Cardiac septum (tissue), 1 donor: ENCODE data around the gene SLC2A9. TPM values are rescaled to one million over a fixed set of nuclear protein-coding genes. Genes with fewer than 3 reads are reported as not detected.
A peak's percentile ranks its signal among the peaks of the same experiment; 100 is the strongest.

Experiments
- DNase-seq: peaks from one replicate; pipeline ENCODE4 v3.0.0-alpha.2; 2020; ENCODE audit warnings: low spot score
- intact Hi-C: fragments of 100-400 bp; cut with DNase I; formaldehyde crosslinking; loops from one replicate; pipeline ENCODE4 v1.14.0; 2022
- total RNA-seq: library from RNA; stranded (reverse); fragmentation: NEBNext Ultra II Directional; extraction: Animal tissue kit (Norgen Biotek cat#: 25700); gene quantifications from one replicate; pipeline ENCODE4 v1.2.1, GENCODE V29; 2021
- donor health status: DM: no; HTN: no; CAD: no.

Gene SLC2A9
- total RNA-seq, 1 donor from 2014 or later: 5.5 TPM

DNA sequence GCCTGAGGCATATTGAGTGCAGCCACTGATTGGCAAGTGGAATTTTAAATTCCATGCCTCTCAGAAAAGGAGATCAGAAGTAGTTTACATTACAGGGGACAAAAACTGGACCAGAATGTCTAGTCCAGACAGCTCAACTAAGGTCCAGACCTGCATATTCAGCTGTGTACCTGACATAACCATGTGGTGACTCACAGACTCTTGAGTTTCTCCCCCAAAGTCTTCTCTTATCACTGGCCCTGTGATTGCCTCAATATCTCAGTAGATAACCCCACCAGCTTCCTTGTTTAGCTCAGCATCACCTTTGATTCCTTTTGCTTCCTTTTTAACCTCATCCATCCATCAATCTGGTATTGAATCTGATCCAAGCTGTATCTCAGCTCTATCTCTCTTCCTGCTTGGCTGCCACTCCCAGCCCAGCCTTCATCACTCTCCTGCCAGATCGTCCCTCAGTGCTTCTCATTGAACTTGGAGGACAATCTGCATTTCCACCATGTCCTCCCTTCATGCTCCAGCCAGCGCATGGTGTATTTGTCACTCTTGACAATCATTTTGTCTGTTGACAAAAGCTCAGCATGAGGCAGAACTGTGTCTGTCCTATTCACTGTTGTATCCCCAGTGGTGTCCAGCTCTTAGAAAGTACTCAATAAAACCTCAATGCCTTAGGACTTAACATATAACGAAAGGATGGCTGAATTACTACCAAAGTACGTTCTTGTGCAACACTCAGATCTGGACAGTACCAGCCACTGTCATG, 27.8 kb upstream of the SLC2A9 start:
- intact Hi-C loops: no loop called here
- no peak for DNase-seq

DNA sequence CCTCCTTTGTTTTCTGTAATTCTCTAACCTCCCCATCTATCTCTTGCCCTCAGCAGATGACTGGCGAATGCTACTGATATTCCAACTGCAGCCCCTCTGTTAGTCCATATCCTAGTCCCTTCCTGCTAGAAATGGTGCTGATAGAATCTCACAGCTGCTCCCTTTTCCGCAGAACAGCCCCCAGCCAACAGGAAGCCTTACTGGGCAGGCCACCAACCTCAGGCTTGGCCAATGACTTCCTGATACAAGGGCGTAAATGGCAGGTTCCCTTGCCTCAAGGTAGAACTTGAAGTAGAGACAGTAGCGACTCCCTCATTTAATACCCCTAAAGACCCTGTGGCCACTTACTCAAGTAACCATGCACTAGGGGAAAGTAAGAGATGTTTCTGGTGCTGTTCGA, 26.7 kb upstream of the SLC2A9 start:
- DNase-seq: no peak
- intact Hi-C loops: no loop called here

GRCh38 chr4:10046471-10046870, 25.2 kb upstream of the SLC2A9 start:
- intact Hi-C loops: no loop called here
- DNase-seq: no peak

DNA sequence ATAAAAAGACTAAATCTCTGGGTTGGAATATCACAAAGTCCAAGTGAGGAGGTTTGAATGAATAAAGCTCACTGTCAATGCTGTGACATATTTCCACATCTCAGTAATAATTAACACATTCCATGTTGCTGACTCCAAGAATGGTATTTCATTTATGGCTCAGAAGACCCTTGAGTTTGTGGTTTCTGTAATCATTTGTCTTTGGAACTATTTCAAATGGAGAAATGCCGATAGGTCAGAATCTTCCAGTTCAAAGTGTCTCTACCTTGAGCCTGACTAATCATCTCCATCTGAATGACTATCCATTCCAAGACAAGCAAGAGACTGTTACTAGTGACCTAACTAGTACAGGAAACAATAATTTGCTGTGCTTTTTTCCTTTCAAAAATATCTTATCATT, 24.2 kb upstream of the SLC2A9 start:
- intact Hi-C loops: no loop called here
- DNase-seq: no peak

DNA sequence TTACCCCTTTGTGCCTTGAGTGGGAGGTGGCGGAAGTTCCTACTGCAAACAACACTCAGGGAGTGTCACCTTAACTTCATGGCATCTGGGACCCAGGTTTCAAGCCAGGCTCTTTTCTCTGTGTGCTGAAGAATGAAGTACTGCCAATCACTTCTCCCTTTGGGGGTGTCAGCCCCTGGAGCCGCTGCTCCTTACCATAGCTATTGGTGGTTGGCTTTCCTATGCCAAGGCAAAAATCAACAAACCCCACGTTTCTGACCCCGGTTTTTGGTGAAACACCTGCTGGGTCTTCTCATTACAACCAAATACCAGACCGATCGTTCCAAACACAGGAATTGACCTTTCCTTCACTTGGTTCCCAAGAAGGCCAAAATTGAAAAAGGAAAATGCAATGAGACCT, 19.7 kb upstream of the SLC2A9 start:
- intact Hi-C loops: no loop called here
- no peak for DNase-seq

DNA sequence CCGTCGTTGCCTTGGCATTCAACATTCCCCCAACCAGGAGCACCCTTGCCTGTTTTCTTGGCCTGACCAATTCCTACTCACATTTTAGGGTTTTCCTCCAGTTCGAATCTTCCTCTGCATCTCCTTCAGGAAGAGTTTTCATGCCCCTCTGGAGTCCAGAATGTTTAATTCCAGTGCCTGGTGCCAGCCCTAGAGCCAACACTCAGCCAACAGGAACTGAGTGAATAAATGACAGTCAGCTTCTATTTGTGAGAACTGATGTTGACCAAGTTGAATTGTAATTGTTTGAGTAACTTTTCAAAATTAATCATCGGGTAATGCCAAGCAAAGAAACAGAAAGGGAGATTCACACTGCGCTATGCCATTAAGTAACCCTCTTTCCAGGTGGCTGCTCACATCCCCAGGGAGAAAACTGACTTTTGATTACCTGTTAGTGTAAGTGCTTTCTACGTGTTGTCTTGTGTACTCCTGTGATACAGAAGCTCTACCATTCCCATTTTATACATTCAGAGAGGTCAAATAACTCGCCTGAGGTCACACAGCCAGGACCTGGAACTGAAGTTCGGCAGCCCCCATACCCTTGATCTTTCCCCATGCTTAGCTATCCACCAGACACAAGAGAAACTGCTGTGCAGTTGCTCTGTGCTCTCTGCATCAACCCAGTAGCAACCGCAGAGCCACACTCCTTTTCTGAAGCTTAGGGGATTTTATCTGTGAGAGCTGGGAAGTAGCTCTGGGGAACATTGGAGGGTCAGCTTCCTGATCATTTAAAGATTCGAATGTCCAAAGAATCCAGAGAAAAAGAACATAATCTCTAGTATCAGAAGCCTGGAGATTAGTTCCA, 19.0 kb upstream of the SLC2A9 start:
- DNase-seq: no peak
- intact Hi-C loops: no loop called here

- no peak for DNase-seq
- intact Hi-C loops: no loop called here
These were observed 15.6 kb upstream of the SLC2A9 start for GRCh38 chr4:10036807-10037342.

GRCh38 chr4:10035130-10035529, 13.8 kb upstream of the SLC2A9 start:
- DNase-seq: no peak
- intact Hi-C loops: no loop called here

- no peak for DNase-seq
- intact Hi-C loops: no loop called here
These were observed 13.4 kb upstream of the SLC2A9 start for GRCh38 chr4:10034612-10035104.

GRCh38 chr4:10034136-10034535, 12.8 kb upstream of the SLC2A9 start:
- no peak for DNase-seq
- intact Hi-C loops: no loop called here

DNA sequence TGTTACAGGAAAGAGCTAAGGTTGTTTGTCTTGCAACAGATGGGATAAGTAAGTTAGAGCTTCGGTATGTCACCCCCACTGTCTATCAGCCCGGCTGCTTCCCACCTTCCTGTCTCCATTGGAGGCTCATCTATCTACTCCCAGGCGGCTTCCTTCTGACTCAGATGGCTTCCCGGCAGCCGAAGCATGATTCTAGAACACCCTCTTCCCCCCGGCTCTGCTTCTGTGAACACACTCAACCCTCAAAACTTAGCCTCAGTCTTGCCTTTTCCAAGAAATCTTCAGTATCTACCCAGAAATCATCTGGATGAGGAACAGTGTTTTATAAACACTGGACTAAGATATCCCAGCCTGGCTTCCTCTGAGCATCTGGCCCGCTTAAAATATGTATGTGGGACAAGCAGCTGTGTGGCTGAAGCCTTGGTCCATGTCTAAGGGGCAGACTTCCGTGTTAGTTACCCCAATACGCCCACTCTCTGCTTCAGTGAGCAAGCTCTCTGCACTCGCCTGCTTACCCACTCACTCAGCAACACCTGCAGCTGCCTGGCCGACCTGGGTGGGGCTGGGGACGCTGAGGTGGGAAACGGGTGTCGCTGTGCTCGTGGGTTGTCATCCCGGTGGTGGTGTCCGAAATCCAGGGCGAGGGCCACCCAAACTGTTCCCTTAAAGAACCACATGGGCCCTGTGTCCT, 12.0 kb upstream of the SLC2A9 start:
- intact Hi-C loops: no loop called here
- DNase-seq: peak; percentile 86

DNA sequence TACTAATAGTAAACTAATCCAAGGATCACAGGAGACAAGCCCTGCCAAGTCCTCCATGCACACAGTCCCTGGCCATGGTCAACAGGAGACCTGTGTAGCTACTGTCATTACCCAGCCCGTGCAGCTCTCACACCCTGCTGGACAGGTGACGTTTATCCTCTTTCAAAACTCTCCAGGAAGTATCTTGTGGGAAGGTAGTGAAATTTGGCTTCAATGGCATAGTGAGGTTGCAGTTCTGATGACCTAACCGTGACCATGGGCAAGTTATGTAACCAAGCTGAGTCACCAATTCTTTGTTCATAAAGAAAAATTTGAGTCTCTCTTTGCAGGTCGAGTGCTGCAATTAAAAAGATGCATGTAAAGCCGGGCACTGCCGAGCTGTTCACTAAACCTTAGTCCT, 11.3 kb upstream of the SLC2A9 start:
- intact Hi-C loops: loop anchor here (1.0 kb wide), 1 partner anchor 13 kb away; no protein-coding TSS in a partner anchor

GRCh38 chr4:10031668-10032590, 10.6 kb upstream of the SLC2A9 start:
- no peak for DNase-seq
- intact Hi-C loops: loop anchor here (1.0 kb wide), 1 partner anchor 13 kb away; no protein-coding TSS in a partner anchor

More for the DNA sequence above, 11.3 kb upstream of the SLC2A9 start:
- DNase-seq: no peak

DNA sequence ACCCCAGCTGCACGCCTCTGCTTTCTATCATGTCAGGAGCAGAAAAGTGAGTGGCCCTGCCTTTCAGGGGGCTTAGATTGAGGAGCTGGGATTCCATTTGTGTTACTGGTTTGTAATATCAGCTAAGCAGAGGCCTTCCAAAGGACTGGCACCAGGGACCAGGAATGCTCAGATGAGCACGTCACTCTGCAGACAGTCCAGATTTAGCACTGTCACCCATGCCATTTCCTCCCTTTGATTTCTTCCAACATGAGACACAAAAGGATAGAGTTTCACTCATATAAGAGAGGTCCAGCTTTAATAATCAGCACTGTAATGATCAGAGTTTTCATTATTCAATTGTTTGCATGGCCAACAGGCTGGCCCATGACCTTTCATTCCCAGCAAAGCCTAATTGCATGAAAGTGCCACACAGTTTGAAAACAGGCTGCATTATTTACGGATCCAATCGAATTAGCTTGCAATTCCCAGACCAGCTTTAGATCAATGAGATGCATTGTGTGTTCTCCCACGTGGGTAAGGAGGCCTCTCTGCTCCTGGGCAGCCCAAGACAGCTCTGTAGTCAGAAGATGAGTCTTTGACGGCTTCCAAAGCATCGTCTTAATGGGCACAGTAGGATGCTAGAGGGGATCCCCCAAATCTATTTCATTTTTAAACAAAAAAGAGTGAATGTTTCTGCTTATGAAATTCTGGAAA, 9.8 kb upstream of the SLC2A9 start:
- intact Hi-C loops: no loop called here
- DNase-seq: no peak

DNA sequence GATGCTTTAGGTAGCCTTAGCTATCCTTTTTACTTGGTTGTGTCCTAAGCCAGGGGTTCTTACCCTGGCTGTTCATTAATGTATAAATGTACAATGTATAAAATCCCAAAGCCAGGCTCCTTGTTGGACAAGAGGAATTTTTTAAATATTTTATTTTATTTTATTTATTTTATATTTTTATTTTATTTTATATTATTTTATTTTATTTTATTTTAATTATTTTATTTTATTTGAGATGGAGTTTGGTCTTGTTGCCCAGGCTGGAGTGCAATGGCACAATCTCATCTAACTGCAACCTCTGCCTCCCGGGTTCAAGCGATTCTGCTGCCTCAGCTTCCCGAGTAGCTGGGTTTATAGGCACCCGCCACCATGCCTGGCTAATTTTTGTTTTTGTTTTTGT, 8.1 kb upstream of the SLC2A9 start:
- DNase-seq: no peak
- intact Hi-C loops: no loop called here

GRCh38 chr4:10028910-10029309, 7.6 kb upstream of the SLC2A9 start:
- DNase-seq: no peak
- intact Hi-C loops: no loop called here

DNA sequence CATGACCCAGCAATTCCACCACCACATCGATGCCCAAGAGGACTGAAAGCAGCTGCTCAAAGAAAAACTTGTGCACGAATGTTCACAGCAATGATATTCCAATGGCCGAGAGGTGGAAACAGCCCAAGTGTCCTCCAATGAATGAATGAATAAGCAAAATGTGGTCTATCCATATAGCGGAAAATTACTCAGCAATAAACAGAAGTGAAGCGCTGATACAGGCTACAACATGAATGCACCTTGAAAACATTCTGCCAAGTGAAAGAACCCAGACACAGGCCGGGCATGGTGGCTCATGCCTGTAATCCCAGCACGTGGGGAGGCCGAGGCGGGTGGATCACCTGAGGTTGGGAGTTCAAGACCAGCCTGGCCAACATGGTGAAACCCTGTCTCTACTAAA, 5.2 kb upstream of the SLC2A9 start:
- DNase-seq: no peak
- intact Hi-C loops: no loop called here

DNA sequence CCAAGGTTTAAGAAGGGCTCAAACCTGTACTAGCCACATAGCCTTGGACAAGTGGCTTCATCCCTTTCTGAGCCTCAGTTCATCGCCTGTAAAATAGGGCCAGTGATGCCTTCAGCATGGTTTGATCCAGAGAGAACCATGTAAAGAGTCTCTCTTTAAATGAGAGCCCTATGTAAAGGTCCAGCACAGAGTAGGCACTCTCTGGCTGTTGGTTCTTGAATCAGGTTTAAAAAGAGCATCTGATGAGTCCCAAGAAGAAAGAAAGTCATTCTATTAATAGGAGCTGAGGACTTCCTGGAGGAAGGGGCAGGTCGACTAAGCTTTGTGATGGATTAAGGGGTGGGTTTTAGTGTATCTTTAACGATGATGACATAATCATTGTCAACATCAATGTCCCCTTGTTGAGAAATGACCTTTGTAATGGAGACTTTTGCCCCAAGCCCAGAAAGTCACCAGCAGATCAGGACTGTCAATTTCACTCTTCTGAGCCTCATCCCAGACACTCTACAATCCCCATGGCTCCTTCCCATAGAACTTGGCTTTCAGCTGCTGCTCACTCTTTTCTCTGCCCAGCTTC, 4.0 kb upstream of the SLC2A9 start:
- intact Hi-C loops: no loop called here
- DNase-seq: no peak
